ENCODE results near the gene CD48.

CD48 gene

GRCh38 chr1:160651433-160652064 is 60.1 kb downstream of the CD48 start:
- DNase-seq, result no peak

- no peak for DNase-seq
These were observed 64.3 kb downstream of the CD48 start for GRCh38 chr1:160647329-160647720.

- no peak for DNase-seq
These were observed 64.8 kb downstream of the CD48 start, which contains the start of gene SLAMF1 for GRCh38 chr1:160646711-160647328. Gene SLAMF1 (minus strand): TSS chr1:160647044. CDS start chr1:160646945, 99 bp downstream.

- no peak for DNase-seq
These were observed 65.4 kb downstream of the CD48 start for GRCh38 chr1:160646180-160646579.

GRCh38 chr1:160645386-160646130 is 66.1 kb downstream of the CD48 start:
- DNase-seq, result no peak

GRCh38 chr1:160644399-160644798 is 67.2 kb downstream of the CD48 start:
- DNase-seq, result no peak

- DNase-seq, result no peak
These were observed 68.5 kb downstream of the CD48 start for GRCh38 chr1:160643138-160643537.

GRCh38 chr1:160642281-160642644 is 69.4 kb downstream of the CD48 start:
- no peak for DNase-seq

GRCh38 chr1:160641323-160642280 is 70.0 kb downstream of the CD48 start:
- DNase-seq, result no peak

GRCh38 chr1:160640359-160641123 is 71.1 kb downstream of the CD48 start:
- DNase-seq, result no peak

- no peak for DNase-seq
These were observed 72.0 kb downstream of the CD48 start for GRCh38 chr1:160639652-160640051.

GRCh38 chr1:160638926-160639325 is 72.7 kb downstream of the CD48 start:
- no peak for DNase-seq

- DNase-seq, result no peak
These were observed 73.1 kb downstream of the CD48 start for GRCh38 chr1:160638540-160638857.

GRCh38 chr1:160637821-160638539 is 73.6 kb downstream of the CD48 start:
- no peak for DNase-seq

- DNase-seq, result no peak
These were observed 74.6 kb downstream of the CD48 start for GRCh38 chr1:160637065-160637464.

GRCh38 chr1:160636547-160636946 is 75.1 kb downstream of the CD48 start:
- no peak for DNase-seq

- DNase-seq, result no peak
These were observed 75.5 kb downstream of the CD48 start for GRCh38 chr1:160636076-160636475.

- DNase-seq, result no peak
These were observed 76.8 kb downstream of the CD48 start for GRCh38 chr1:160634543-160635491.

- DNase-seq, result no peak
These were observed 78.2 kb downstream of the CD48 start for GRCh38 chr1:160633330-160633903.

GRCh38 chr1:160631983-160632625 is 79.5 kb downstream of the CD48 start:
- DNase-seq, result no peak

All from NCI-H1694 treated with DMSO at 0.1 percent for 48 hours (cell line).